Measurements from ENCODE around the gene PCYT2.

PCYT2 gene

GRCh38 chr17:81950501-81950900, 39.3 kb upstream of the PCYT2 start (continued):
- no peak for TF ChIP-seq TSHZ2 (CRISPR knock-in tag; IDR thresholded peaks at IDR 0.05)
- no peak for TF ChIP-seq ISL1 (CRISPR knock-in tag; IDR thresholded peaks at IDR 0.05)
- no peak for TF ChIP-seq CREB5 (CRISPR knock-in tag; IDR thresholded peaks at IDR 0.05; ENCODE audit: low read depth)
- TF ChIP-seq TOX (CRISPR knock-in tag; IDR thresholded peaks at IDR 0.05; ENCODE audit: borderline replicate concordance) = no peak
- TF ChIP-seq GLIS3 (CRISPR knock-in tag; IDR thresholded peaks at IDR 0.05) = no peak
- no peak for TF ChIP-seq OSR1 (CRISPR knock-in tag; IDR thresholded peaks at IDR 0.05)
- no peak for TF ChIP-seq ESRRG (CRISPR knock-in tag; IDR thresholded peaks at IDR 0.05)

- no peak for ATAC-seq
- no peak for TF ChIP-seq SNAI2 (CRISPR knock-in tag; IDR thresholded peaks at IDR 0.05)
- no peak for TF ChIP-seq ZNF70 (CRISPR knock-in tag; IDR thresholded peaks at IDR 0.05)
- TF ChIP-seq TOX (CRISPR knock-in tag; IDR thresholded peaks at IDR 0.05; ENCODE audit: borderline replicate concordance) = no peak
- TF ChIP-seq ZNF565 (CRISPR knock-in tag; conservative IDR thresholded peaks at IDR 0.05; ENCODE audit: low read depth) = no peak
- TF ChIP-seq ZFP3 (CRISPR knock-in tag; IDR thresholded peaks at IDR 0.05) = no peak
- no peak for TF ChIP-seq ZFP30 (CRISPR knock-in tag; IDR thresholded peaks at IDR 0.05)
- no peak for TF ChIP-seq ARNTL (CRISPR knock-in tag; IDR thresholded peaks at IDR 0.05; ENCODE audit: borderline replicate concordance, low read depth)
- TF ChIP-seq GLIS3 (CRISPR knock-in tag; IDR thresholded peaks at IDR 0.05) = no peak
- TF ChIP-seq BACH2 (CRISPR knock-in tag; IDR thresholded peaks at IDR 0.05; ENCODE audit: borderline replicate concordance) = no peak
- no peak for TF ChIP-seq ISL1 (CRISPR knock-in tag; IDR thresholded peaks at IDR 0.05)
- no peak for TF ChIP-seq CREB5 (CRISPR knock-in tag; IDR thresholded peaks at IDR 0.05; ENCODE audit: low read depth)
- TF ChIP-seq TSHZ2 (CRISPR knock-in tag; IDR thresholded peaks at IDR 0.05) = no peak
- no peak for TF ChIP-seq POU6F1 (CRISPR knock-in tag; IDR thresholded peaks at IDR 0.05; ENCODE audit: borderline replicate concordance, low read depth)
- no peak for TF ChIP-seq PATZ1 (CRISPR knock-in tag; IDR thresholded peaks at IDR 0.05; ENCODE audit: borderline replicate concordance)
- no peak for TF ChIP-seq ZC3H10 (CRISPR knock-in tag; IDR thresholded peaks at IDR 0.05)
- no peak for TF ChIP-seq CSDC2 (CRISPR knock-in tag; IDR thresholded peaks at IDR 0.05)
- no peak for TF ChIP-seq CSRNP3 (CRISPR knock-in tag; IDR thresholded peaks at IDR 0.05)
- no peak for TF ChIP-seq RARB (CRISPR knock-in tag; IDR thresholded peaks at IDR 0.05)
- no peak for TF ChIP-seq TCF4 (CRISPR knock-in tag; IDR thresholded peaks at IDR 0.05; ENCODE audit: borderline replicate concordance)
- TF ChIP-seq OSR1 (CRISPR knock-in tag; IDR thresholded peaks at IDR 0.05) = no peak
These were observed 37.6 kb upstream of the PCYT2 start for GRCh38 chr17:81948635-81949378.

Data from SK-N-SH treated with all-trans-retinoic acid at 6 μM for 48 hours (cell line).